Liver (tissue), 3 donors: ENCODE results near the gene CALR.

Source experiments
- ATF3 ChIP-seq: IDR thresholded peaks from 2 replicates; pipeline ENCODE4 v1.6.1; 2016; ENCODE audit warnings: antibody characterized with exemption
- CTCF ChIP-seq: fragments of 150-350 bp; IDR thresholded peaks from 2 replicates; pipeline ENCODE4 v1.5.1; 2017; ENCODE audit warnings: improper control_type of control experiment, low read depth, low read length; ENCODE audit not compliant: missing input control
- GABPA ChIP-seq, 2 donors: IDR thresholded peaks in 1 of 2; conservative IDR thresholded peaks in 1 of 2; 2 replicates each; pipeline ENCODE4 v1.6.1; 2016; ENCODE audit warnings: antibody characterized with exemption in 2 of 2, mild to moderate bottlenecking in 1 of 2, moderate library complexity in 1 of 2
- NR2F2 ChIP-seq: IDR thresholded peaks from 2 replicates; pipeline ENCODE4 v1.6.1; 2016; ENCODE audit warnings: antibody characterized with exemption
- RAD21 ChIP-seq, 2 donors: IDR thresholded peaks; 2 replicates each; pipeline ENCODE4 v1.6.1; 2016; ENCODE audit warnings: antibody characterized with exemption in 2 of 2, mild to moderate bottlenecking in 2 of 2
- REST ChIP-seq: IDR thresholded peaks from 2 replicates; pipeline ENCODE4 v1.6.1; 2016; ENCODE audit warnings: antibody characterized with exemption, mild to moderate bottlenecking
- RXRA ChIP-seq, 2 donors: IDR thresholded peaks; 2 replicates each; pipeline ENCODE4 v1.6.1; 2017 to 2018; ENCODE audit warnings: antibody characterized with exemption in 2 of 2, mild to moderate bottlenecking in 1 of 2
- TAF1 ChIP-seq: conservative IDR thresholded peaks from 2 replicates; pipeline ENCODE4 v1.6.1; 2016; ENCODE audit warnings: antibody characterized with exemption, mild to moderate bottlenecking
- donor health status: healthy.
- donor health status: healthy.

- TF ChIP-seq RAD21 (IDR thresholded peaks at IDR 0.05) (no peak), CTCF (no peak), RXRA (IDR thresholded peaks at IDR 0.05) (no peak), NR2F2 (no peak), REST (no peak), ATF3 (no peak), GABPA (IDR thresholded peaks at IDR 0.05 in 1 of 2, conservative IDR thresholded peaks at IDR 0.05 in 1 of 2) (no peak), TAF1 (no peak)
These were observed 25.8 kb upstream of the CALR start for GRCh38 chr19:12912571-12912970.
